Stimulated activated CD4-positive, alpha-beta T cell treated with anti-CD3 and anti-CD28 coated beads, Interleukin-4, amount 100 ng/mL, for 1 hour (primary cell): ENCODE measurements around the gene HOXC11.

Experiments
- DNase-seq: peaks from one replicate; pipeline ENCODE4 v3.0.0-alpha.2; 2020

The HOXC11 gene

DNA sequence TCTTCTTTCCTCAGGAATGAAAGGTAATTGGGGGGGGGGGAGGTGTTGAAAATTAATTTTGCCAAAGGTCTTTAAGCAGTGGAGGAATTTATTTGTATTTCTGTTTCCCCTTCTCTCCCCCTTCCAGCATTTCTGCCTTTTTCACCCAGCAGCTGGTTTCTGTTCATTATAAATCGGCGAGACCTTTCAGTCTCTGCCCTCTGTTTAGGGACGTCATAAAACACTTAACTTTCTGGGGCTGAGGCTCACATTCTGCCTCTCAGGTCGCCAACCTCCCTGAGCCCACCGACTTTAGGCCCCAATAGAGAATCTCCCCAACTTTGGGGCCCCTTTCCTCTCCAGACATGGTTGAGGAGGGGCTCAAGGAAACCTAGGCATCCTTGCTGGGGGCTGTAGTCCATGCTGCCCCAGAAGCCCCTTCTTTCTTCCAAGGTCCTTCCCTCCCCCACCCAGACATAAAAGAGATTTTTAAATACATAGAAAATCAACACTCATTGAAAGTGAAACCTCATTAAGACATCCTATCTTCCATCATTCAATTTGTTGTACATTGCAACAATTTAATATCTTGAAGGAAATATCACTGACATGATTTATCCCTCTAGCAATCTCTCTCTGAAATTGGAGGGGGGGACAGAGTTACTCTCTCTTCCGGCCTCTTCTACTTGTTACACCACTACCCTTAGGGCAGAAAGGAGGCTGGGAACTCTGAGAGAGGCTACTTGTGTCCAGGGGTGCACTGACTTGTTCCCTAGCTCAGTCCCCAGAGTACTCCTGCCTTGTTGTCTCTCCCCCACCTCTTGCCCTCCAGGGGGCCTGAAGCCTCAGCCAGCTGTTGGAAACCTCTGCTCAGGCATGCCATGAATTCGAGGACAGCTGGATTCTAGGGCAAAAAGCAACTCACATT lies 52.8 kb downstream of the HOXC11 start:
- no peak for DNase-seq

GRCh38 chr12:54026640-54027441 lies 53.9 kb downstream of the HOXC11 start:
- no peak for DNase-seq
